HEK293 (cell line): ENCODE data around the gene HMOX1.
A peak's percentile ranks its signal among the peaks of the same experiment; 100 is the strongest.

Experiments
- BCL11A ChIP-seq: fragments of 450-650 bp; formaldehyde crosslinking; IDR thresholded peaks from 2 replicates; pipeline ENCODE4 v1.5.1; 2016; ENCODE audit warnings: low read depth, missing biosample characterization, missing genetic modification characterization
- FEZF1 ChIP-seq: fragments of 450-650 bp; formaldehyde crosslinking; IDR thresholded peaks from 2 replicates; pipeline ENCODE4 v1.5.1; 2016; ENCODE audit warnings: missing biosample characterization, missing genetic modification characterization
- HIC1 ChIP-seq: fragments of 450-650 bp; formaldehyde crosslinking; IDR thresholded peaks from 2 replicates; pipeline ENCODE4 v1.5.1; 2016; ENCODE audit warnings: missing biosample characterization, missing genetic modification characterization
- HOXD13 ChIP-seq: sonication (generic); formaldehyde crosslinking; IDR thresholded peaks from 2 replicates; pipeline ENCODE4 v1.8.0; 2022; ENCODE audit warnings: missing genetic modification reagents, borderline replicate concordance
- INSM2 ChIP-seq: fragments of 450-650 bp; formaldehyde crosslinking; IDR thresholded peaks from 2 replicates; pipeline ENCODE4 v1.5.1; 2016; ENCODE audit warnings: missing biosample characterization, missing genetic modification characterization
- KLF17 ChIP-seq: fragments of 450-650 bp; formaldehyde crosslinking; IDR thresholded peaks from 2 replicates; pipeline ENCODE4 v1.5.1; 2016; ENCODE audit warnings: missing biosample characterization, missing genetic modification characterization
- KLF8 ChIP-seq: fragments of 450-650 bp; formaldehyde crosslinking; IDR thresholded peaks from 2 replicates; pipeline ENCODE4 v1.5.1; 2016; ENCODE audit warnings: missing biosample characterization, missing genetic modification characterization
- PRDM10 ChIP-seq: fragments of 450-650 bp; formaldehyde crosslinking; IDR thresholded peaks from 2 replicates; pipeline ENCODE4 v1.5.1; 2016; ENCODE audit warnings: missing biosample characterization, missing genetic modification characterization
- PRDM6 ChIP-seq: fragments of 450-650 bp; formaldehyde crosslinking; IDR thresholded peaks from 2 replicates; pipeline ENCODE4 v1.5.1; 2017; ENCODE audit warnings: missing biosample characterization, missing genetic modification characterization
- TRIM28 ChIP-seq: IDR thresholded peaks from 2 replicates; pipeline ENCODE4 v1.6.1; 2011; ENCODE audit warnings: low read length, control low read depth, borderline replicate concordance
- ZBTB1 ChIP-seq: fragments of 450-650 bp; formaldehyde crosslinking; IDR thresholded peaks from 2 replicates; pipeline ENCODE4 v1.5.1; 2016; ENCODE audit warnings: missing biosample characterization, missing genetic modification characterization
- ZBTB48 ChIP-seq: fragments of 450-650 bp; formaldehyde crosslinking; IDR thresholded peaks from 2 replicates; pipeline ENCODE4 v1.5.1; 2016; ENCODE audit warnings: missing biosample characterization, missing genetic modification characterization
- ZEB2 ChIP-seq: fragments of 450-650 bp; formaldehyde crosslinking; IDR thresholded peaks from 2 replicates; pipeline ENCODE4 v1.5.1; 2016; ENCODE audit warnings: missing biosample characterization, missing genetic modification characterization
- ZNF121 ChIP-seq: fragments of 450-650 bp; formaldehyde crosslinking; IDR thresholded peaks from 2 replicates; pipeline ENCODE4 v1.5.1; 2016; ENCODE audit warnings: missing biosample characterization, missing genetic modification characterization
- ZNF2 ChIP-seq: fragments of 450-650 bp; formaldehyde crosslinking; IDR thresholded peaks from 2 replicates; pipeline ENCODE4 v1.5.1; 2016; ENCODE audit warnings: missing biosample characterization, missing genetic modification characterization
- ZNF335 ChIP-seq: fragments of 450-650 bp; formaldehyde crosslinking; conservative IDR thresholded peaks from 2 replicates; pipeline ENCODE4 v1.5.1; 2016; ENCODE audit warnings: missing biosample characterization, missing genetic modification characterization
- ZNF398 ChIP-seq: fragments of 450-650 bp; formaldehyde crosslinking; IDR thresholded peaks from 2 replicates; pipeline ENCODE4 v1.5.1; 2017; ENCODE audit warnings: missing biosample characterization, missing genetic modification characterization
- ZNF600 ChIP-seq: fragments of 450-650 bp; formaldehyde crosslinking; IDR thresholded peaks from 2 replicates; pipeline ENCODE4 v1.5.1; 2016; ENCODE audit warnings: missing biosample characterization, missing genetic modification characterization
- ZNF629 ChIP-seq: fragments of 450-650 bp; formaldehyde crosslinking; IDR thresholded peaks from 2 replicates; pipeline ENCODE4 v1.5.1; 2017; ENCODE audit warnings: missing biosample characterization, missing genetic modification characterization
- ZNF654 ChIP-seq: fragments of 450-650 bp; formaldehyde crosslinking; IDR thresholded peaks from 2 replicates; pipeline ENCODE4 v1.5.1; 2016; ENCODE audit warnings: low read depth, missing biosample characterization, missing genetic modification characterization
- ZNF664 ChIP-seq: fragments of 450-650 bp; formaldehyde crosslinking; IDR thresholded peaks from 2 replicates; pipeline ENCODE4 v1.5.1; 2016; ENCODE audit warnings: missing biosample characterization, missing genetic modification characterization
- TF ChIP-seq, protein P1 (sequence below): fragments of 450-650 bp; formaldehyde crosslinking; IDR thresholded peaks from 2 replicates; pipeline ENCODE4 v1.5.1; 2016; ENCODE audit warnings: missing biosample characterization, missing genetic modification characterization
- TF ChIP-seq, protein P2 (sequence below): fragments of 450-650 bp; formaldehyde crosslinking; IDR thresholded peaks from 2 replicates; pipeline ENCODE4 v1.5.1; 2016; ENCODE audit warnings: missing biosample characterization, missing genetic modification characterization

The HMOX1 gene

DNA sequence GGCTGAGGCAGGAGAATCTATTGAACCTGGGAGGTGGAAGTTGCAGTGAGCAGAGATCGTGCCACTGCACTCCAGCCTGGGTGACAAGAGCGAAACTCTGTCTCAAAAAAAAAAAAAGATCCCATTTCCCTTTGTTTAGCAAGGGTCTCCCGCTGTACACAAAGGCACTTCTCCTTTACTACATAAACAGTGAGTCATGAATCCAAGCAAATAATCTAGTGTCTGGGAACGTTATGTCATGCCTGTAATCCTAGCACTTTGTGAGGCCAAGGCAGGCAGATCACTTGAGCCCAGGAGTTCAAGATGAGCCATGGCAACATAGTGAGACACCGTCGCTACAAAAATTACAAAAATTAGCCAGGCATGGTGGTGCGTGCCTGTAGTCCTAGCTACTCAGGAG lies 16.7 kb upstream of the HMOX1 start (continued):
- peak; percentile 11; the same call in 1 of the 2 replicates for TF ChIP-seq ZNF654 (tag by site-specific recombination)
- peak; percentile 80 for TF ChIP-seq HIC1
- peak; percentile 98 for TF ChIP-seq ZNF629 (tag by site-specific recombination)
- TF ChIP-seq ZBTB48 = peak; percentile 51
- peak; percentile 93 for TF ChIP-seq ZNF121 (tag by site-specific recombination)
- peak; percentile 60 for TF ChIP-seq ZNF398 (tag by site-specific recombination)
- TF ChIP-seq HOXD13 = peak; percentile 59; the same call in 1 of the 2 replicates
- TF ChIP-seq, protein P1, sequence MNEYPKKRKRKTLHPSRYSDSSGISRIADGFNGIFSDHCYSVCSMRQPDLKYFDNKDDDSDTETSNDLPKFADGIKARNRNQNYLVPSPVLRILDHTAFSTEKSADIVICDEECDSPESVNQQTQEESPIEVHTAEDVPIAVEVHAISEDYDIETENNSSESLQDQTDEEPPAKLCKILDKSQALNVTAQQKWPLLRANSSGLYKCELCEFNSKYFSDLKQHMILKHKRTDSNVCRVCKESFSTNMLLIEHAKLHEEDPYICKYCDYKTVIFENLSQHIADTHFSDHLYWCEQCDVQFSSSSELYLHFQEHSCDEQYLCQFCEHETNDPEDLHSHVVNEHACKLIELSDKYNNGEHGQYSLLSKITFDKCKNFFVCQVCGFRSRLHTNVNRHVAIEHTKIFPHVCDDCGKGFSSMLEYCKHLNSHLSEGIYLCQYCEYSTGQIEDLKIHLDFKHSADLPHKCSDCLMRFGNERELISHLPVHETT = peak; percentile 92
- peak; percentile 76 for TF ChIP-seq FEZF1 (tag by site-specific recombination)
- peak; percentile 81; the same call in 1 of the 2 replicates for TF ChIP-seq ZBTB1 (tag by site-specific recombination)
- TF ChIP-seq, protein P2, sequence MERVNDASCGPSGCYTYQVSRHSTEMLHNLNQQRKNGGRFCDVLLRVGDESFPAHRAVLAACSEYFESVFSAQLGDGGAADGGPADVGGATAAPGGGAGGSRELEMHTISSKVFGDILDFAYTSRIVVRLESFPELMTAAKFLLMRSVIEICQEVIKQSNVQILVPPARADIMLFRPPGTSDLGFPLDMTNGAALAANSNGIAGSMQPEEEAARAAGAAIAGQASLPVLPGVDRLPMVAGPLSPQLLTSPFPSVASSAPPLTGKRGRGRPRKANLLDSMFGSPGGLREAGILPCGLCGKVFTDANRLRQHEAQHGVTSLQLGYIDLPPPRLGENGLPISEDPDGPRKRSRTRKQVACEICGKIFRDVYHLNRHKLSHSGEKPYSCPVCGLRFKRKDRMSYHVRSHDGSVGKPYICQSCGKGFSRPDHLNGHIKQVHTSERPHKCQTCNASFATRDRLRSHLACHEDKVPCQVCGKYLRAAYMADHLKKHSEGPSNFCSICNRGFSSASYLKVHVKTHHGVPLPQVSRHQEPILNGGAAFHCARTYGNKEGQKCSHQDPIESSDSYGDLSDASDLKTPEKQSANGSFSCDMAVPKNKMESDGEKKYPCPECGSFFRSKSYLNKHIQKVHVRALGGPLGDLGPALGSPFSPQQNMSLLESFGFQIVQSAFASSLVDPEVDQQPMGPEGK = peak; percentile 80
- TF ChIP-seq PRDM10 (tag by site-specific recombination) = peak; percentile 96
- TF ChIP-seq KLF8 (tag by site-specific recombination) = peak; percentile 88
- TF ChIP-seq TRIM28 = peak; percentile 75; the same call in 1 of the 2 replicates
- TF ChIP-seq ZNF664 (tag by site-specific recombination) = 0 out of 2 replicates have a peak, but pooled peaks have one; percentile 11
- peak; percentile 99 for TF ChIP-seq ZEB2 (tag by site-specific recombination)
- TF ChIP-seq PRDM6 (tag by site-specific recombination) = peak; percentile 91
- peak; percentile 85 for TF ChIP-seq KLF17 (tag by site-specific recombination)
- peak; percentile 98 for TF ChIP-seq ZNF600 (tag by site-specific recombination)
- TF ChIP-seq ZNF335 = peak; percentile 86
- TF ChIP-seq BCL11A = peak; percentile 96
- peak; percentile 97 for TF ChIP-seq INSM2 (tag by site-specific recombination)
- TF ChIP-seq ZNF2 (tag by site-specific recombination) = peak; percentile 80; the same call in 1 of the 2 replicates
